Chondrocyte (in vitro differentiated cells): Measurements from ENCODE around the gene PTPRN2. TPM values are rescaled to one million over a fixed set of nuclear protein-coding genes. Genes with fewer than 3 reads are reported as not detected.

ENCODE experiments used
- DNase-seq: peaks from one replicate; pipeline ENCODE4 v3.0.0; 2021; ENCODE audit warnings: mixed read lengths, low spot score
- H3K27ac Mint-ChIP-seq: one replicate; pipeline ENCODE4 v1.8.0; 2021; ENCODE audit warnings: mild to moderate bottlenecking, moderate library complexity, mixed read lengths; ENCODE audit not compliant: unreplicated experiment
- H3K27me3 Mint-ChIP-seq: 2 replicates; pipeline ENCODE4 v1.8.0; 2021; ENCODE audit warnings: low read depth, mixed read lengths
- H3K36me3 Mint-ChIP-seq: 2 replicates; pipeline ENCODE4 v1.8.0; 2021; ENCODE audit warnings: low read depth, mixed read lengths
- H3K4me1 Mint-ChIP-seq: 2 replicates; pipeline ENCODE4 v1.8.0; 2021; ENCODE audit warnings: low read depth, mild to moderate bottlenecking, mixed read lengths
- H3K4me3 Mint-ChIP-seq: one replicate; pipeline ENCODE4 v1.8.0; 2021; ENCODE audit warnings: mild to moderate bottlenecking, moderate library complexity, mixed read lengths; ENCODE audit not compliant: unreplicated experiment
- H3K9me3 Mint-ChIP-seq: 2 replicates; pipeline ENCODE4 v1.8.0; 2021; ENCODE audit warnings: low read depth, mixed read lengths
- CTCF ChIP-seq: fragments of 200-600 bp; sonication (generic); IDR thresholded peaks from 2 replicates; pipeline ENCODE4 v1.5.0; 2021; ENCODE audit warnings: antibody characterized with exemption, mild to moderate bottlenecking, moderate library complexity
- total RNA-seq: library from RNA; stranded (reverse); gene quantifications from 3 replicates; pipeline ENCODE4 v1.2.1, GENCODE V29; 2021

Gene PTPRN2
- total RNA-seq, 1 donor from 2014 or later: 0.30 TPM

GRCh38 chr7:158043551-158044481 is 543.8 kb downstream of the PTPRN2 start:
- H3K27ac Mint-ChIP-seq: no peak overlapping the region
- peaks cover 24% of the 10 kb centered on the region for H3K9me3 Mint-ChIP-seq
- peaks cover 3% of the 10 kb centered on the region for H3K36me3 Mint-ChIP-seq
- TF ChIP-seq CTCF: no peak
- no peak overlapping the region for H3K4me3 Mint-ChIP-seq
- no peaks in the 10 kb centered on the region for H3K4me1 Mint-ChIP-seq
- H3K27me3 Mint-ChIP-seq: no peaks in the 10 kb centered on the region
- no peak for DNase-seq

GRCh38 chr7:158042156-158042880 is 545.3 kb downstream of the PTPRN2 start:
- no peak overlapping the region for H3K27ac Mint-ChIP-seq
- peaks cover 3% of the 10 kb centered on the region for H3K36me3 Mint-ChIP-seq
- no peaks in the 10 kb centered on the region for H3K4me1 Mint-ChIP-seq
- peaks cover 32% of the 10 kb centered on the region for H3K9me3 Mint-ChIP-seq
- no peaks in the 10 kb centered on the region for H3K27me3 Mint-ChIP-seq
- no peak for TF ChIP-seq CTCF
- DNase-seq: no peak
- no peak overlapping the region for H3K4me3 Mint-ChIP-seq

- Mint-ChIP-seq H3K4me1 (no peaks in the 10 kb centered on the region), H3K9me3 (peaks cover 34% of the 10 kb centered on the region), H3K36me3 (peaks cover 3% of the 10 kb centered on the region), H3K4me3 (no peak overlapping the region), H3K27ac (no peak overlapping the region), H3K27me3 (no peaks in the 10 kb centered on the region)
- no peak for TF ChIP-seq CTCF
- DNase-seq: no peak
These were observed 547.4 kb downstream of the PTPRN2 start for GRCh38 chr7:158040199-158040598.

GRCh38 chr7:158039270-158039669 is 548.4 kb downstream of the PTPRN2 start:
- Mint-ChIP-seq H3K4me1 (no peaks in the 10 kb centered on the region), H3K4me3 (no peak overlapping the region), H3K27me3 (no peaks in the 10 kb centered on the region), H3K9me3 (peaks cover 34% of the 10 kb centered on the region), H3K27ac (no peak overlapping the region), H3K36me3 (peaks cover 3% of the 10 kb centered on the region)
- no peak for TF ChIP-seq CTCF
- DNase-seq: no peak

- DNase-seq: no peak
- peaks cover 1% of the 10 kb centered on the region for H3K27me3 Mint-ChIP-seq
- H3K4me1 Mint-ChIP-seq: no peaks in the 10 kb centered on the region
- no peak overlapping the region for H3K27ac Mint-ChIP-seq
- no peak for TF ChIP-seq CTCF
- no peak overlapping the region for H3K4me3 Mint-ChIP-seq
- peaks cover 36% of the 10 kb centered on the region for H3K9me3 Mint-ChIP-seq
- H3K36me3 Mint-ChIP-seq: peaks cover 3% of the 10 kb centered on the region
These were observed 550.4 kb downstream of the PTPRN2 start for GRCh38 chr7:158037211-158037610.
